SK-N-SH treated with all-trans-retinoic acid at 6 μM for 48 hours (cell line): Measurements from ENCODE around the gene CLDN25.

ENCODE experiments used
- ATAC-seq: fragments of 200-7000 bp; cut with Tn5 transposase; 3 replicates; pipeline ENCODE4 v1.9.1; 2020; ENCODE audit warnings: mild to moderate bottlenecking, moderate library complexity
- ARNTL ChIP-seq: fragments of 450-650 bp; formaldehyde crosslinking; IDR thresholded peaks from 2 replicates; pipeline ENCODE4 v1.5.0; 2020; ENCODE audit warnings: low read depth, mild to moderate bottlenecking, moderate library complexity, borderline replicate concordance
- BACH2 ChIP-seq: fragments of 250-450 bp; sonication (Bioruptor Pico); IDR thresholded peaks from 2 replicates; pipeline ENCODE4 v1.9.0; 2021; ENCODE audit warnings: mild to moderate bottlenecking, borderline replicate concordance
- CREB5 ChIP-seq: fragments of 250-450 bp; sonication (Bioruptor Pico); IDR thresholded peaks from 2 replicates; pipeline ENCODE4 v1.5.1; 2020; ENCODE audit warnings: low read depth, mild to moderate bottlenecking, moderate library complexity
- CSDC2 ChIP-seq: fragments of 250-450 bp; sonication (Bioruptor Pico); IDR thresholded peaks from 2 replicates; pipeline ENCODE4 v1.5.0; 2020; ENCODE audit warnings: mild to moderate bottlenecking, moderate library complexity
- CSRNP3 ChIP-seq: fragments of 250-450 bp; sonication (Bioruptor Pico); IDR thresholded peaks from 2 replicates; pipeline ENCODE4 v1.5.1; 2021; ENCODE audit warnings: mild to moderate bottlenecking, moderate library complexity
- ESRRG ChIP-seq: fragments of 250-450 bp; sonication (Bioruptor Pico); IDR thresholded peaks from 2 replicates; pipeline ENCODE4 v1.6.1; 2021; ENCODE audit warnings: mild to moderate bottlenecking
- PATZ1 ChIP-seq: fragments of 250-450 bp; sonication (Bioruptor Pico); IDR thresholded peaks from 2 replicates; pipeline ENCODE4 v1.8.0; 2020; ENCODE audit warnings: mild to moderate bottlenecking, moderate library complexity, borderline replicate concordance
- POU6F1 ChIP-seq: fragments of 250-450 bp; sonication (Bioruptor Pico); IDR thresholded peaks from 2 replicates; pipeline ENCODE4 v1.8.0; 2021; ENCODE audit warnings: low read depth, mild to moderate bottlenecking, moderate library complexity, borderline replicate concordance
- PPARA ChIP-seq: fragments of 250-450 bp; sonication (Bioruptor Pico); IDR thresholded peaks from 2 replicates; pipeline ENCODE4 v1.5.0; 2020; ENCODE audit warnings: mild to moderate bottlenecking, borderline replicate concordance
- TCF4 ChIP-seq: fragments of 250-450 bp; sonication (Bioruptor Pico); IDR thresholded peaks from 2 replicates; pipeline ENCODE4 v1.8.0; 2021; ENCODE audit warnings: mild to moderate bottlenecking, moderate library complexity, borderline replicate concordance
- ZC3H10 ChIP-seq: fragments of 250-450 bp; sonication (Bioruptor Pico); IDR thresholded peaks from 2 replicates; pipeline ENCODE4 v1.5.1; 2021; ENCODE audit warnings: mild to moderate bottlenecking, moderate library complexity
- ZFP3 ChIP-seq: fragments of 250-450 bp; sonication (Bioruptor Pico); IDR thresholded peaks from 2 replicates; pipeline ENCODE4 v1.5.0; 2020; ENCODE audit warnings: mild to moderate bottlenecking, moderate library complexity
- ZNF565 ChIP-seq: fragments of 450-650 bp; formaldehyde crosslinking; conservative IDR thresholded peaks from 2 replicates; pipeline ENCODE4 v1.5.0; 2020; ENCODE audit warnings: low read depth, mild to moderate bottlenecking, moderate library complexity
- ZNF70 ChIP-seq: fragments of 450-650 bp; formaldehyde crosslinking; IDR thresholded peaks from 2 replicates; pipeline ENCODE4 v1.5.0; 2020; ENCODE audit warnings: mild to moderate bottlenecking, moderate library complexity
- ZNF8 ChIP-seq: fragments of 450-650 bp; formaldehyde crosslinking; IDR thresholded peaks from 2 replicates; pipeline ENCODE4 v1.5.0; 2020; ENCODE audit warnings: mild to moderate bottlenecking, moderate library complexity
- TF ChIP-seq, protein P1 (sequence below): fragments of 250-450 bp; sonication (Bioruptor Pico); IDR thresholded peaks from 2 replicates; pipeline ENCODE4 v1.5.0; 2020; ENCODE audit warnings: mild to moderate bottlenecking, moderate library complexity

CLDN25 gene

DNA sequence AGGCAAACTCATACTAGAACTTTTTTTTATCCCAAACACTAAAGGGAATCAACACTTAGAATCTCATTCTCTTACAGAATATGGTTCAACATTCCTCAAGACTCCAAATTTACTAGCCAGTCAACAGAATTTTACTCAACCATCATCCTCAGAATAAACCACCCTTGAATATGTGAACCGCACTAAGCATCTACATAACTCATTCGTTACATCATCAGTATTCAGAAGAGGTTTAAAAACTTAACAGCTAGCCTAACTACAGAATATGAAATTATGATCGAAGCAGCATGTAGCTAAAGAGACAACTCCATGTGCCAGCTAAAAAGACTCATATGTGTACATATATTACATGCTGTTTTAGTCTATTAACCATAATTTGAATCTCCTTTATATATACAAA is 47.9 kb downstream of the CLDN25 start:
- ATAC-seq: no peak
- no peak for TF ChIP-seq PATZ1 (CRISPR knock-in tag)
- no peak for TF ChIP-seq POU6F1
- TF ChIP-seq ZC3H10: no peak
- no peak for TF ChIP-seq ZNF70
- no peak for TF ChIP-seq PPARA (CRISPR knock-in tag)
- TF ChIP-seq CSRNP3 (CRISPR knock-in tag): no peak
- TF ChIP-seq ZFP3 (CRISPR knock-in tag): no peak
- TF ChIP-seq ZNF8 (CRISPR knock-in tag): no peak
- TF ChIP-seq BACH2 (CRISPR knock-in tag): no peak
- TF ChIP-seq CREB5 (CRISPR knock-in tag): no peak
- TF ChIP-seq ARNTL (CRISPR knock-in tag): no peak

DNA sequence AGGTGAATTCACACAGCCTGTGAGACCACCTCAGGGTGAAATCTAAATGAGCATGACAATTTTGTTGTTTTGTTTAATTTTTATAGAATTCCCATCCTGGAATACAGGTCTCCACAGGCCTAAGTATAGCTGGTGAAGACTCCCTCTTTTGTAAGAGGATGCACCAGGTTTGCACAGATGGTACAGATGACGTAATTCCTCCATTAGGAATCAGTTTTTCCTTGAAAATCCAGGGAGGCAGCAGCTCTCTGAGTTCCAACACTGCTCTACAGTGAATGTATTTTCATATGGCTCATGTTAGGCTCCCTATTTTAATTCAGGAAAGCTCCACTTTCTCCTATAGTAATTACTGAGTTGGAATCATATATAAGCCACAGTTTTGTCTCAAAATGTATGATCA is 48.6 kb downstream of the CLDN25 start:
- no peak for ATAC-seq
- TF ChIP-seq PATZ1 (CRISPR knock-in tag) (no peak), PPARA (CRISPR knock-in tag) (no peak), POU6F1 (no peak), ZNF70 (no peak), ZFP3 (CRISPR knock-in tag) (no peak), CSRNP3 (CRISPR knock-in tag) (no peak), ZNF565 (no peak), CSDC2 (CRISPR knock-in tag) (no peak), CREB5 (CRISPR knock-in tag) (no peak), TCF4 (CRISPR knock-in tag) (no peak), ARNTL (CRISPR knock-in tag) (no peak), ESRRG (no peak)
- TF ChIP-seq, protein P1, sequence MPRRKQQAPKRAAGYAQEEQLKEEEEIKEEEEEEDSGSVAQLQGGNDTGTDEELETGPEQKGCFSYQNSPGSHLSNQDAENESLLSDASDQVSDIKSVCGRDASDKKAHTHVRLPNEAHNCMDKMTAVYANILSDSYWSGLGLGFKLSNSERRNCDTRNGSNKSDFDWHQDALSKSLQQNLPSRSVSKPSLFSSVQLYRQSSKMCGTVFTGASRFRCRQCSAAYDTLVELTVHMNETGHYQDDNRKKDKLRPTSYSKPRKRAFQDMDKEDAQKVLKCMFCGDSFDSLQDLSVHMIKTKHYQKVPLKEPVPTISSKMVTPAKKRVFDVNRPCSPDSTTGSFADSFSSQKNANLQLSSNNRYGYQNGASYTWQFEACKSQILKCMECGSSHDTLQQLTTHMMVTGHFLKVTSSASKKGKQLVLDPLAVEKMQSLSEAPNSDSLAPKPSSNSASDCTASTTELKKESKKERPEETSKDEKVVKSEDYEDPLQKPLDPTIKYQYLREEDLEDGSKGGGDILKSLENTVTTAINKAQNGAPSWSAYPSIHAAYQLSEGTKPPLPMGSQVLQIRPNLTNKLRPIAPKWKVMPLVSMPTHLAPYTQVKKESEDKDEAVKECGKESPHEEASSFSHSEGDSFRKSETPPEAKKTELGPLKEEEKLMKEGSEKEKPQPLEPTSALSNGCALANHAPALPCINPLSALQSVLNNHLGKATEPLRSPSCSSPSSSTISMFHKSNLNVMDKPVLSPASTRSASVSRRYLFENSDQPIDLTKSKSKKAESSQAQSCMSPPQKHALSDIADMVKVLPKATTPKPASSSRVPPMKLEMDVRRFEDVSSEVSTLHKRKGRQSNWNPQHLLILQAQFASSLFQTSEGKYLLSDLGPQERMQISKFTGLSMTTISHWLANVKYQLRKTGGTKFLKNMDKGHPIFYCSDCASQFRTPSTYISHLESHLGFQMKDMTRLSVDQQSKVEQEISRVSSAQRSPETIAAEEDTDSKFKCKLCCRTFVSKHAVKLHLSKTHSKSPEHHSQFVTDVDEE (CRISPR knock-in tag): no peak
